CD4-positive, CD25-positive, alpha-beta regulatory T cell (primary cell): ENCODE results near the gene ANKRD35. TPM values are rescaled to one million over a fixed set of nuclear protein-coding genes. Genes with fewer than 3 reads are reported as not detected.
"Not testable (repeated sequence)": the region's sequence is repeated elsewhere in the genome, so short reads cannot be mapped to it uniquely, and the experiment has no call there.

Source experiments
- ATAC-seq, 2 donors: fragments of 150-1000 bp; cut with Tn5 transposase; one replicate each; pipeline ENCODE4 v1.10.0; 2021; ENCODE audit warnings: low read depth in 2 of 2, moderate number of reproducible peaks in 2 of 2, moderate library complexity in 1 of 2
- DNase-seq, 3 donors: peaks; one replicate each; pipeline versions ENCODE4 v3.0.0 to v3.0.0-alpha.2; 2012 to 2022; ENCODE audit warnings: mixed read lengths in 1 of 3
- H3K27ac ChIP-seq: one replicate; pipeline ENCODE4 v1.7.0; 2013; ENCODE audit warnings: mild to moderate bottlenecking, low read length; ENCODE audit not compliant: insufficient read depth, poor library complexity, severe bottlenecking
- H3K27me3 ChIP-seq: one replicate; pipeline ENCODE4 v1.7.0; 2013; ENCODE audit warnings: low read length; ENCODE audit not compliant: control insufficient read depth, insufficient read depth
- H3K36me3 ChIP-seq: one replicate; pipeline ENCODE4 v1.7.0; 2013; ENCODE audit warnings: mild to moderate bottlenecking, low read length, moderate library complexity; ENCODE audit not compliant: control insufficient read depth, insufficient read depth
- H3K4me1 ChIP-seq: 2 replicates; pipeline ENCODE4 v1.7.0; 2013; ENCODE audit warnings: mild to moderate bottlenecking, low read length; ENCODE audit not compliant: insufficient read depth, control insufficient read depth, poor library complexity, severe bottlenecking
- H3K4me3 ChIP-seq: one replicate; pipeline ENCODE4 v1.7.0; 2013; ENCODE audit warnings: low read depth, mild to moderate bottlenecking, low read length, moderate library complexity
- H3K9me3 ChIP-seq, 2 experiments: 1 replicate in 1 of 2; 2 replicates in 1 of 2; pipeline ENCODE4 v1.7.0; 2013; ENCODE audit warnings: low read length in 2 of 2, mild to moderate bottlenecking in 1 of 2, moderate library complexity in 1 of 2; ENCODE audit not compliant: control insufficient read depth in 2 of 2
- H3K27ac Mint-ChIP-seq, 3 donors: one replicate each; pipeline ENCODE4 v1.8.0; 2020 to 2022; ENCODE audit warnings: mild to moderate bottlenecking in 3 of 3, mixed read lengths in 3 of 3, moderate library complexity in 2 of 3
- H3K27me3 Mint-ChIP-seq: one replicate; pipeline ENCODE4 v1.8.0; 2022; ENCODE audit warnings: mild to moderate bottlenecking, mixed read lengths
- H3K36me3 Mint-ChIP-seq: one replicate; pipeline ENCODE4 v1.8.0; 2020; ENCODE audit warnings: mixed read lengths
- H3K4me1 Mint-ChIP-seq, 4 donors: one replicate each; pipeline ENCODE4 v1.8.0; 2020 to 2022; ENCODE audit warnings: mixed read lengths in 4 of 4, mild to moderate bottlenecking in 1 of 4
- H3K4me3 Mint-ChIP-seq, 4 donors: one replicate each; pipeline ENCODE4 v1.8.0; 2020 to 2022; ENCODE audit warnings: mild to moderate bottlenecking in 4 of 4, mixed read lengths in 4 of 4, moderate library complexity in 3 of 4
- H3K9me3 Mint-ChIP-seq, 7 donors: one replicate each; pipeline ENCODE4 v1.8.0; 2020 to 2022; ENCODE audit warnings: mixed read lengths in 7 of 7, mild to moderate bottlenecking in 3 of 7, moderate library complexity in 2 of 7
- polyA plus RNA-seq, 4 donors: library from polyadenylated mRNA; unstranded; fragments of 300-500 nt; fragmentation: Illumina TruSeq; gene quantifications; one replicate each; pipeline ENCODE4 v1.2.3, GENCODE V29; 2021
- total RNA-seq: library from RNA; stranded (reverse); gene quantifications from one replicate; pipeline ENCODE4 v1.2.3, GENCODE V29; 2022

The ANKRD35 gene, protein sequence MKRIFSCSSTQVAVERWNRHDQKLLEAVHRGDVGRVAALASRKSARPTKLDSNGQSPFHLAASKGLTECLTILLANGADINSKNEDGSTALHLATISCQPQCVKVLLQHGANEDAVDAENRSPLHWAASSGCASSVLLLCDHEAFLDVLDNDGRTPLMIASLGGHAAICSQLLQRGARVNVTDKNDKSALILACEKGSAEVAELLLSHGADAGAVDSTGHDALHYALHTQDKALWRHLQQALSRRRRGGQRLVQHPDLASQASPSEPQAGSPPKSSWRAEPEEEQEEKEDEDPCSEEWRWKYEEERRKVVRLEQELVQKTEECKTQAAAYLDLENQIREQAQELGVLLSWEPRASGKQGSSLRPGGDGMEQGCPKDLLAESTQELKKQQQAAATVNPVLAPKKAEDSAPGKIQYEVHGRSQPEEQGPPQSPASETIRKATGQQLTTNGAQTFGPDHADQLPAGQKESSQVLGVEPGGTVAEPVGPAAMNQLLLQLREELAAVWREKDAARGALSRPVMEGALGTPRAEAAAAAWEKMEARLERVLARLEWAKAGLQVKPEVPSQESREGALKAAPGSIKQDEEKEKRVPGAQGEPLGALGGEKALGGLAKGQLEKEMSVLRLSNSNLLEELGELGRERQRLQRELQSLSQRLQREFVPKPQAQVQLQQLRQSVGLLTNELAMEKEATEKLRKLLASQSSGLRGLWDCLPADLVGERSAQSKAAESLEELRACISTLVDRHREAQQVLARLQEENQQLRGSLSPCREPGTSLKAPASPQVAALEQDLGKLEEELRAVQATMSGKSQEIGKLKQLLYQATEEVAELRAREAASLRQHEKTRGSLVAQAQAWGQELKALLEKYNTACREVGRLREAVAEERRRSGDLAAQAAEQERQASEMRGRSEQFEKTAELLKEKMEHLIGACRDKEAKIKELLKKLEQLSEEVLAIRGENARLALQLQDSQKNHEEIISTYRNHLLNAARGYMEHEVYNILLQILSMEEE
- total RNA-seq = 0.17 TPM
- under 1 TPM; 0.24 to 0.45 (median 0.29) TPM for polyA plus RNA-seq

- H3K36me3 Mint-ChIP-seq = no peaks in the 10 kb centered on the region
- no peaks in the 10 kb centered on the region for H3K9me3 Mint-ChIP-seq
- Histone ChIP-seq H3K9me3 (no peaks in the 10 kb centered on the region), H3K27me3 (peaks cover 14% of the 10 kb centered on the region), H3K4me1 (peaks cover 11% of the 10 kb centered on the region), H3K27ac (no peak within 1 kb of the TSS), H3K4me3 (peak within 1 kb of the TSS; percentile 54), H3K36me3 (no peaks in the 10 kb centered on the region)
- H3K4me1 Mint-ChIP-seq = peaks cover 0 to 21% (median 11%) of the 10 kb centered on the region in 4 donors
- H3K27me3 Mint-ChIP-seq = peaks cover 58% of the 10 kb centered on the region
- ATAC-seq = peak; percentile 99
- H3K4me3 Mint-ChIP-seq = peak within 1 kb of the TSS; percentile 76 to 91 (median 87)
- DNase-seq = peak; percentile 83 to 89 (median 87)
- no peak within 1 kb of the TSS for H3K27ac Mint-ChIP-seq
Measured at GRCh38 chr1:145885738-145886287, at the start of gene ANKRD35. ANKRD35 (minus strand) TSS chr1:145885866; CDS start chr1:145885758, 108 bp downstream.

DNA sequence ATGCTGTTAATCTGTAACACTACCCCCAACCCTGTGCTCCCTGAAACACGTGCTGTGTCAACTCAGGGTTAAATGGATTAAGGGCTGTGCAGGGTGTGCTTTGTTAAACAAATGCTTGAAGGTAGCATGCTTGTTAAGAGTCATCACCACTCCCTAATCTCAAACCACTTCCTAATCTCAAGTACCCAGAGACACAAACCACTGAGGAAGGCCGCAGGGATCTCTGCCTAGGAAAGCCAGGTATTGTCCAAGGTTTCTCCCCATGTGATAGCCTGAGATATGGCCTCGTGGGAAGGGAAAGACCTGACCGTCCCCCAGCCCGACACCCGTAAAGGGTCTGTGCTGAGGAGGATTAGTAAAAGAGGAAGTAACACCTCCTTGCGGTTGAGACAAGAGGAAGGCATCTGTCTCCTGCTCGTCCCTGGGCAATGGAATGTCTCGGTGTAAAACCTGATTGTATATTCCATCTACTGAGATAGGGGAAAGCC lies 46.9 kb upstream of the ANKRD35 start:
- peaks cover 22% of the 10 kb centered on the region for H3K36me3 Mint-ChIP-seq
- peak overlapping the region; percentile 88 to 95 (median 95) for H3K27ac Mint-ChIP-seq
- peak overlapping the region; percentile 69 for H3K27ac ChIP-seq
- H3K9me3 ChIP-seq, ATAC-seq, H3K9me3 Mint-ChIP-seq, H3K27me3 ChIP-seq, H3K27me3 Mint-ChIP-seq: not testable (repeated sequence)
- peaks cover 16 to 38% (median 27%) of the 10 kb centered on the region in 4 donors for H3K4me1 Mint-ChIP-seq
- DNase-seq = peak in 2 of 3 donors; percentile 35 to 54
- peak overlapping the region; percentile 43 for H3K4me3 ChIP-seq
- H3K4me1 ChIP-seq = peaks cover 24% of the 10 kb centered on the region
- H3K36me3 ChIP-seq = peaks cover 23% of the 10 kb centered on the region
- H3K4me3 Mint-ChIP-seq = peak overlapping the region; percentile 76 to 88 (median 82)

- Histone ChIP-seq H3K27ac (peak overlapping the region; percentile 98), H3K4me1 (peaks cover 30% of the 10 kb centered on the region), H3K9me3 (no peaks in the 10 kb centered on the region), H3K4me3 (peak overlapping the region; percentile 96), H3K27me3 (no peaks in the 10 kb centered on the region), H3K36me3 (peaks cover 14% of the 10 kb centered on the region)
- peaks cover 11% of the 10 kb centered on the region for H3K36me3 Mint-ChIP-seq
- peak overlapping the region in 2 of 4 donors; percentile 74 to 85 for H3K4me3 Mint-ChIP-seq
- ATAC-seq = no peak
- H3K4me1 Mint-ChIP-seq = peaks cover 8 to 35% (median 24%) of the 10 kb centered on the region in 4 donors
- no peaks in the 10 kb centered on the region for H3K9me3 Mint-ChIP-seq
- no peaks in the 10 kb centered on the region for H3K27me3 Mint-ChIP-seq
- peak in 1 of 3 donors; percentile 40 for DNase-seq
- peak overlapping the region in 2 of 3 donors; percentile 89 to 97 for H3K27ac Mint-ChIP-seq
Measured at GRCh38 chr1:145927916-145928643, 42.4 kb upstream of the ANKRD35 start.

DNA sequence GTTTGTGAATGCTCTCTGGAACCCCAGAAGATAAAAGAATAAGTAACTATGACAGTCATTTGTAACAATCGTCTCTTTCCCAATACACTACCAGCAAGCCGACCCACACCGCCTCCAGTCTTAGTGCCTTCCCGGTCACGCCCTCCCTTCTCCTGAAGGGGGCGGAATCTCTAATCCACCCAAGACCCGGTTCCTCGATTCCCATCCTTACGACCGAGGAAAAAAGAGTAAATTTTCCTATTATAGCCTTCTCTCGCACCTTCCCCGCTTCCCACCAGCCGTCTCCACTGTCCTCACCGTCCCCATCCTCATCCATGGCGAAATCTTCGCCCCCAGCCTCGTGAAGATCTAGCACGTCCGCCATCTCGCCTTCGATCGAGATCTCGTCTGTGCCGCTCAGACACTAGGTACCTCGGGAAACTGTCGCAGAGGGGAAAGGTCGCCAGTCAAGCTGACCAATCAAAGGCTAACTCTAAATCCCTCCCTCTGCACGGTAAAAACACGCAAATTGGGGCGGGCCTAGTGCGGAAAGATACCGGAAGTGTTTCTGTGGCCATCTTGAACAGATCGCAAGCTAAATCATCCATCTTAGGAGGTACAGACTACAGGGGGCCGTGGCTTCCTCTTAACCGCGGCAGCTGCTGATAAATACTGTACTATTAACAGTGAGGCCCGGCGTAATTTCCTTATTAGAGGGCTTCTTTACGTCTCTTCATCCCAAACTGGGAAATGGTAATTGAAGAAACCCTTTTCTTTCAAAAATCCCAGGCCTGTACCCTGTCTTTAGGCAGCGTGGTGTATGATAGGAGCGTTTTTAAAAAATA lies 41.6 kb upstream of the ANKRD35 start, which contains the start of gene RBM8A:
Gene RBM8A, minus strand, starts transcription at position 422 of the 824 bp plus-strand sequence. Its CDS starts 58 bp downstream, at position 364.
- Mint-ChIP-seq H3K4me1 (peaks cover under 1 to 29% (median 16%) of the 10 kb centered on the region in 4 donors), H3K27me3 (no peaks in the 10 kb centered on the region), H3K4me3 (peak within 1 kb of the TSS in 1 of 4 donors; percentile 74), H3K36me3 (peaks cover 11% of the 10 kb centered on the region), H3K27ac (peak within 1 kb of the TSS in 2 of 3 donors; percentile 89 to 97), H3K9me3 (no peaks in the 10 kb centered on the region)
- peak within 1 kb of the TSS; percentile 96 for H3K4me3 ChIP-seq
- H3K9me3 ChIP-seq = no peaks in the 10 kb centered on the region
- DNase-seq (peak; percentile 93 to 99 (median 97)), ATAC-seq (peak; percentile 97 to 99)
- H3K4me1 ChIP-seq = peaks cover 25% of the 10 kb centered on the region
- peak within 1 kb of the TSS; percentile 98 for H3K27ac ChIP-seq
- H3K36me3 ChIP-seq = peaks cover 22% of the 10 kb centered on the region
- H3K27me3 ChIP-seq = no peaks in the 10 kb centered on the region

GRCh38 chr1:145926686-145927062 lies 41.0 kb upstream of the ANKRD35 start:
- H3K4me1 Mint-ChIP-seq = peaks cover 0 to 27% (median 13%) of the 10 kb centered on the region in 4 donors
- ATAC-seq (no peak), DNase-seq (peak in 1 of 3 donors; percentile 41)
- H3K36me3 ChIP-seq = peaks cover 23% of the 10 kb centered on the region
- no peaks in the 10 kb centered on the region for H3K9me3 ChIP-seq
- peak overlapping the region; percentile 98 for H3K27ac ChIP-seq
- H3K4me3 Mint-ChIP-seq = no peak overlapping the region
- no peak overlapping the region for H3K27ac Mint-ChIP-seq
- peaks cover 20% of the 10 kb centered on the region for H3K4me1 ChIP-seq
- peaks cover 10% of the 10 kb centered on the region for H3K36me3 Mint-ChIP-seq
- H3K4me3 ChIP-seq = peak overlapping the region; percentile 96
- H3K9me3 Mint-ChIP-seq = no peaks in the 10 kb centered on the region
- H3K27me3 ChIP-seq = no peaks in the 10 kb centered on the region
- no peaks in the 10 kb centered on the region for H3K27me3 Mint-ChIP-seq

- no peak overlapping the region for H3K4me3 ChIP-seq
- H3K27ac ChIP-seq = no peak overlapping the region
- H3K36me3 Mint-ChIP-seq = peaks cover 8% of the 10 kb centered on the region
- peaks cover 35% of the 10 kb centered on the region for H3K4me1 ChIP-seq
- H3K27me3 Mint-ChIP-seq = peaks cover 4% of the 10 kb centered on the region
- H3K27ac Mint-ChIP-seq = peak overlapping the region in 1 of 3 donors; percentile 71
- H3K9me3 ChIP-seq = no peaks in the 10 kb centered on the region
- H3K4me1 Mint-ChIP-seq = peaks cover 6 to 42% (median 31%) of the 10 kb centered on the region in 4 donors
- peak overlapping the region in 1 of 4 donors; percentile 27 for H3K4me3 Mint-ChIP-seq
- ATAC-seq (no peak), DNase-seq (no peak)
- peaks cover 23% of the 10 kb centered on the region for H3K36me3 ChIP-seq
- H3K27me3 ChIP-seq = no peaks in the 10 kb centered on the region
- no peaks in the 10 kb centered on the region for H3K9me3 Mint-ChIP-seq
Measured at GRCh38 chr1:145922266-145922665, 36.6 kb upstream of the ANKRD35 start.
